A673 (cell line): Measurements from ENCODE around the gene NPRL2. TPM values are rescaled to one million over a fixed set of nuclear protein-coding genes. Genes with fewer than 3 reads are reported as not detected.

Experiments used
- BruUV-seq: library from RNA; stranded (reverse); fragments of 400-500 nt; replicated peaks from 2 replicates; lab custom pipeline; 2021; lab: Mats Ljungman, UMichigan
- CTCF ChIA-PET: fragments of 300-600 bp; sonication (Branson Sonifier 250); formaldehyde crosslinking; loops from one replicate; lab custom pipeline; 2022; ENCODE audit warnings: antibody characterized with exemption; lab: Charles Lee
- POLR2A ChIA-PET: fragments of 300-600 bp; sonication (Branson Sonifier 250); formaldehyde crosslinking; loops from one replicate; lab custom pipeline; 2022; ENCODE audit warnings: antibody characterized with exemption; ENCODE audit not compliant: low non-redundant PET; lab: Charles Lee
- DNase-seq: peaks from one replicate; pipeline ENCODE4 v3.0.0-alpha.2; 2015; ENCODE audit warnings: low spot score
- H3K27ac ChIP-seq: fragments of 200-600 bp; sonication (generic); 2 replicates; pipeline ENCODE4 v1.5.1; 2016; ENCODE audit warnings: mixed run types, low read depth, mild to moderate bottlenecking, mixed read lengths, antibody characterized with exemption, low read length; ENCODE audit not compliant: poor library complexity, severe bottlenecking
- H3K27me3 ChIP-seq: fragments of 200-600 bp; sonication (generic); replicated peaks from 2 replicates; pipeline ENCODE4 v1.6.1; 2017; ENCODE audit warnings: mixed run types, low read depth, mild to moderate bottlenecking, mixed read lengths, antibody characterized with exemption, low read length; ENCODE audit not compliant: insufficient read depth, poor library complexity
- H3K36me3 ChIP-seq: fragments of 200-600 bp; sonication (generic); 2 replicates; pipeline ENCODE4 v1.6.1; 2016; ENCODE audit warnings: mixed run types, mild to moderate bottlenecking, mixed read lengths, antibody characterized with exemption, low read length; ENCODE audit not compliant: insufficient read depth, poor library complexity, severe bottlenecking
- H3K4me1 ChIP-seq: fragments of 200-600 bp; sonication (generic); 2 replicates; pipeline ENCODE4 v1.6.1; 2017; ENCODE audit warnings: mixed run types, mild to moderate bottlenecking, mixed read lengths, antibody characterized with exemption, low read length; ENCODE audit not compliant: insufficient read depth, poor library complexity, severe bottlenecking
- H3K4me3 ChIP-seq: fragments of 200-600 bp; sonication (generic); 2 replicates; pipeline ENCODE4 v1.5.1; 2016; ENCODE audit warnings: low read depth, mixed run types, mild to moderate bottlenecking, mixed read lengths, low read length; ENCODE audit not compliant: poor library complexity, severe bottlenecking
- H3K9me3 ChIP-seq: fragments of 200-600 bp; sonication (generic); 2 replicates; pipeline ENCODE4 v1.6.1; 2016; ENCODE audit warnings: mixed run types, low read depth, mild to moderate bottlenecking, mixed read lengths, antibody characterized with exemption, low read length; ENCODE audit not compliant: poor library complexity, severe bottlenecking
- CTCF ChIP-seq: fragments of 300-800, 200-600 bp; sonication (generic); conservative IDR thresholded peaks from 2 replicates; pipeline ENCODE4 v1.5.1; 2017; ENCODE audit warnings: low read depth, mild to moderate bottlenecking, antibody characterized with exemption, low read length, moderate library complexity, mixed read lengths
- EZH2 ChIP-seq: fragments of 200-600 bp; sonication (generic); IDR thresholded peaks from 2 replicates; pipeline ENCODE4 v1.6.1; 2017; ENCODE audit warnings: borderline replicate concordance, low read depth, mild to moderate bottlenecking, mixed read lengths, antibody characterized with exemption, low read length; ENCODE audit not compliant: poor library complexity, severe bottlenecking
- intact Hi-C: fragments of 100-400 bp; cut with micrococcal nuclease; formaldehyde crosslinking; loops from one replicate; pipeline ENCODE4 v1.10.0; 2022; ENCODE audit not compliant: unreplicated experiment
- total RNA-seq: library from RNA; stranded (reverse); gene quantifications from 2 replicates; pipeline ENCODE4 v1.2.3, GENCODE V29; 2021

The NPRL2 gene
- total RNA-seq, 1 experiment from 2014 or later, result 16.0 TPM

GRCh38 chr3:50393061-50393460 lies 42.5 kb upstream of the NPRL2 start:
- Histone ChIP-seq H3K27ac (no peak overlapping the region), H3K4me1 (no peaks in the 10 kb centered on the region), H3K4me3 (no peak overlapping the region), H3K36me3 (no peaks in the 10 kb centered on the region), H3K27me3 (no peaks in the 10 kb centered on the region), H3K9me3 (no peaks in the 10 kb centered on the region)
- BruUV-seq, result no TSS peak
- no peak for TF ChIP-seq EZH2
- no peak for TF ChIP-seq CTCF
- POLR2A ChIA-PET, result no interaction called here
- intact Hi-C loops, result no loop called here
- CTCF ChIA-PET, result no interaction called here
- DNase-seq, result no peak

- ChIA-PET POLR2A (no interaction called here), CTCF (no interaction called here)
- H3K27ac ChIP-seq, result no peak overlapping the region
- no peak overlapping the region for H3K4me3 ChIP-seq
- no TSS peak for BruUV-seq
- no peaks in the 10 kb centered on the region for H3K27me3 ChIP-seq
- no peaks in the 10 kb centered on the region for H3K9me3 ChIP-seq
- no peak for TF ChIP-seq EZH2
- TF ChIP-seq CTCF, result no peak
- no peaks in the 10 kb centered on the region for H3K4me1 ChIP-seq
- no peaks in the 10 kb centered on the region for H3K36me3 ChIP-seq
- intact Hi-C loops, result no loop called here
- no peak for DNase-seq
These were observed 41.6 kb upstream of the NPRL2 start for GRCh38 chr3:50392101-50392715.

- intact Hi-C loops, result no loop called here
- H3K36me3 ChIP-seq, result no peaks in the 10 kb centered on the region
- H3K4me3 ChIP-seq, result no peak overlapping the region
- no peaks in the 10 kb centered on the region for H3K4me1 ChIP-seq
- ChIA-PET CTCF (no interaction called here), POLR2A (no interaction called here)
- TF ChIP-seq EZH2, result no peak
- no peak for TF ChIP-seq CTCF
- DNase-seq, result no peak
- H3K27ac ChIP-seq, result no peak overlapping the region
- no peaks in the 10 kb centered on the region for H3K9me3 ChIP-seq
- BruUV-seq, result no TSS peak
- H3K27me3 ChIP-seq, result no peaks in the 10 kb centered on the region
These were observed 40.1 kb upstream of the NPRL2 start for GRCh38 chr3:50390508-50391224.
